Endothelial cell of umbilical vein (primary cell): Measurements from ENCODE around the gene SH3GLB2. TPM values are rescaled to one million over a fixed set of nuclear protein-coding genes. Genes with fewer than 3 reads are reported as not detected.

Experiments used
- BruUV-seq: library from RNA; stranded (reverse); fragments of 400-500 nt; replicated peaks from 2 replicates; lab custom pipeline; 2021; lab: Mats Ljungman, UMichigan
- CTCF ChIA-PET: fragments of 300-600, 350-600 bp; sonication (Branson Sonifier 250); formaldehyde crosslinking; loops from one replicate; lab custom pipeline; 2021; ENCODE audit warnings: antibody characterized with exemption, inconsistent platforms; lab: Charles Lee
- POLR2A ChIA-PET: fragments of 300-600, 350-600 bp; sonication (Branson Sonifier 250); formaldehyde crosslinking; loops from one replicate; lab custom pipeline; 2021; ENCODE audit warnings: antibody characterized with exemption, inconsistent platforms; lab: Charles Lee
- DNase-seq: peaks from one replicate; pipeline ENCODE4 v3.0.0-alpha.2; 2011; ENCODE audit warnings: low read depth, low spot score
- FAIRE-seq: peaks from 2 replicates; lab custom pipeline; 2011; peaks lifted over from hg19 to GRCh38; lab: Jason Lieb, UNC
- H2AFZ ChIP-seq: 2 replicates; pipeline ENCODE4 v1.6.0; 2012; ENCODE audit warnings: low read depth, low read length, control low read depth, inconsistent platforms
- H3K27ac ChIP-seq: 2 replicates; pipeline ENCODE4 v1.5.1; 2011; ENCODE audit warnings: low read depth, mild to moderate bottlenecking, control low read depth, low read length, moderate library complexity; ENCODE audit not compliant: insufficient read depth
- H3K27me3 ChIP-seq, 2 experiments: 2 replicates each; pipeline versions ENCODE4 v1.6.0 to v1.6.1; 2011; ENCODE audit warnings: low read length in 2 of 2, mixed read lengths in 1 of 2; ENCODE audit not compliant: control insufficient read depth in 2 of 2, insufficient read depth in 2 of 2
- H3K36me3 ChIP-seq, 2 experiments: 2 replicates in 1 of 2; 3 replicates in 1 of 2; pipeline ENCODE4 v1.5.1; 2011; ENCODE audit warnings: low read length in 2 of 2, mild to moderate bottlenecking in 1 of 2, moderate library complexity in 1 of 2; ENCODE audit not compliant: control insufficient read depth in 2 of 2, insufficient read depth in 2 of 2; ENCODE audit errors: extremely low read depth in 1 of 2
- H3K4me1 ChIP-seq: 3 replicates; pipeline ENCODE4 v1.5.1; 2011; ENCODE audit warnings: mild to moderate bottlenecking, low read length; ENCODE audit not compliant: control insufficient read depth, insufficient read depth; ENCODE audit errors: extremely low read depth
- H3K4me2 ChIP-seq: 2 replicates; pipeline ENCODE4 v1.6.1; 2011; ENCODE audit warnings: low read length, control low read depth, mixed read lengths; ENCODE audit not compliant: insufficient read depth
- H3K4me3 ChIP-seq, 3 experiments: fragments of 200-600 bp in 1 of 3; sonication (generic), shearing (Covaris generic) in 1 of 3; replicated peaks in 1 of 3; 2 replicates each; pipeline ENCODE4 v1.5.1; 2011 to 2016; ENCODE audit warnings: control low read depth in 3 of 3, low read length in 3 of 3, mild to moderate bottlenecking in 2 of 3, inconsistent platforms in 1 of 3, low read depth in 1 of 3, moderate library complexity in 1 of 3; ENCODE audit not compliant: insufficient read depth in 1 of 3
- H3K79me2 ChIP-seq: 2 replicates; pipeline ENCODE4 v1.6.0; 2012; ENCODE audit warnings: low read length, inconsistent platforms; ENCODE audit not compliant: control insufficient read depth, insufficient read depth
- H3K9ac ChIP-seq: replicated peaks from 2 replicates; pipeline ENCODE3; 2011; ENCODE audit warnings: low read length, control low read depth; ENCODE audit not compliant: insufficient read depth; ENCODE audit errors: extremely low read depth
- H3K9me1 ChIP-seq: replicated peaks from 3 replicates; pipeline ENCODE4 v1.6.0; 2011; ENCODE audit warnings: mild to moderate bottlenecking, low read length; ENCODE audit not compliant: control insufficient read depth, insufficient read depth; ENCODE audit errors: extremely low read depth
- H3K9me3 ChIP-seq: replicated peaks from 2 replicates; pipeline ENCODE4 v1.5.1; 2012; ENCODE audit warnings: low read length, inconsistent platforms; ENCODE audit not compliant: control insufficient read depth, insufficient read depth
- H4K20me1 ChIP-seq: replicated peaks from 2 replicates; pipeline ENCODE3; 2011; ENCODE audit warnings: mild to moderate bottlenecking, low read length; ENCODE audit not compliant: control insufficient read depth, insufficient read depth; ENCODE audit errors: extremely low read depth
- EZH2 ChIP-seq: IDR thresholded peaks from 2 replicates; pipeline ENCODE4 v1.6.1; 2012; ENCODE audit warnings: borderline replicate concordance, low read depth, mild to moderate bottlenecking, moderate library complexity, low read length, inconsistent platforms; ENCODE audit not compliant: severe bottlenecking
- FOS ChIP-seq: IDR thresholded peaks from 2 replicates; pipeline ENCODE4 v1.6.1; 2011; ENCODE audit warnings: mild to moderate bottlenecking, low read length, moderate library complexity, borderline replicate concordance; ENCODE audit not compliant: insufficient read depth
- GATA2 ChIP-seq: IDR thresholded peaks from 2 replicates; pipeline ENCODE4 v1.7.0; 2011; ENCODE audit warnings: low read depth, mild to moderate bottlenecking, moderate library complexity, mixed read lengths, low read length; ENCODE audit not compliant: insufficient read length, insufficient read depth
- JUN ChIP-seq: IDR thresholded peaks from 2 replicates; pipeline ENCODE4 v1.6.1; 2011; ENCODE audit warnings: borderline replicate concordance, low read depth; ENCODE audit not compliant: insufficient read length, insufficient read depth
- MYC ChIP-seq: IDR thresholded peaks from one replicate; pipeline ENCODE4 v1.6.1; 2011; ENCODE audit warnings: mild to moderate bottlenecking, low read depth, low read length
- POLR2A ChIP-seq: IDR thresholded peaks from 2 replicates; pipeline ENCODE4 v1.6.1; 2012; ENCODE audit warnings: low read depth, mild to moderate bottlenecking, control low read depth, low read length
- POLR2AphosphoS5 ChIP-seq: IDR thresholded peaks from 2 replicates; pipeline ENCODE4 v1.6.1; 2012; ENCODE audit warnings: low read depth, mild to moderate bottlenecking, control low read depth, low read length, moderate library complexity; ENCODE audit not compliant: insufficient read depth
- dilution Hi-C: fragments of 300-500 bp; cut with MboI; formaldehyde crosslinking; loops from one replicate; pipeline ENCODE4 v1.15.0; 2019; ENCODE audit warnings: low sequenced_read_pairs; ENCODE audit not compliant: extremely low pct_ligation_motif_present
- intact Hi-C: fragments of 100-400 bp; cut with micrococcal nuclease; formaldehyde crosslinking; loops from one replicate; pipeline ENCODE4 v1.10.0; 2022
- polyA plus RNA-seq, 4 experiments: library from polyadenylated mRNA; depleted of rRNA in 3 of 4; stranded (reverse) in 3 of 4; unstranded in 1 of 4; fragments of >200 nt; gene quantifications; 2 replicates each; pipeline versions ENCODE4 v1.2.1 to v1.2.3, GENCODE V29; 2011 to 2012; ENCODE audit warnings: missing spikeins in 1 of 4
- total RNA-seq: library from RNA; stranded (reverse); gene quantifications from 2 replicates; pipeline ENCODE4 v1.2.3, GENCODE V29; 2021
- TF ChIP-seq, protein P1 (sequence below), 2 donors: IDR thresholded peaks; 1 replicate in 1 of 2; 2 replicates in 1 of 2; pipeline ENCODE4 v1.5.1; 2011; ENCODE audit warnings: low read length in 2 of 2, mild to moderate bottlenecking in 2 of 2, moderate library complexity in 2 of 2, control low read depth in 1 of 2, inconsistent platforms in 1 of 2, low read depth in 1 of 2; ENCODE audit not compliant: insufficient read depth in 1 of 2; ENCODE audit errors: extremely low read depth in 1 of 2
- TF ChIP-seq, protein P2 (sequence below): IDR thresholded peaks from 2 replicates; pipeline ENCODE4 v1.6.1; 2011; ENCODE audit not compliant: insufficient read depth, insufficient read length

The SH3GLB2 gene
- total and polyA plus RNA-seq, 2 donors (not counting 3 experiments of a cell fraction or from before 2014, with no cell fraction given): 58.8 to 77.5 TPM

DNA sequence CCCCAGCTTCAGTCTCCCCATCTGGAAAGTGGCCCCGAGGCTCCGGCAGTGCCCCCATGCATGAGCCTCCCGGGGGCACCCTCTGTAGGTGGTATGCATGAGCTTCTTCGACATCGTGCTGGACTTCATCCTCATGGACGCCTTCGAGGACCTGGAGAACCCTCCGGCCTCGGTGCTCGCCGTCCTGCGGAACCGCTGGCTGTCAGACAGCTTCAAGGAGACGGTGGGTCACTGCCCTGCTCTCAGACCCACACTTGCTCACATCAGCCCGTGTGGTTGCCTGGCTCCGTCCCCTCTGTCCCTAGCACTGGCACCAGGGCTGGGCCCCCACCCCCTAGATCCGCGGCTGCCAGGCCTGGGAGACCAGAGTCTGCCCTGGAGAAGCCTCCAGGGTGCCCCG lies 40.0 kb upstream of the SH3GLB2 start:
- POLR2A ChIA-PET: no interaction called here
- no TSS peak for BruUV-seq

More for the DNA sequence above, 40.0 kb upstream of the SH3GLB2 start:
- CTCF ChIA-PET: interaction anchor here (1.7 kb wide), 1 partner anchor 40 kb away, joined by 5 read pairs; the partner anchor contains the start of gene SH3GLB2
- H3K27ac ChIP-seq: no peak overlapping the region
- dilution Hi-C loops: no loop called here
- no peaks in the 10 kb centered on the region for H4K20me1 ChIP-seq
- H3K79me2 ChIP-seq: no peaks in the 10 kb centered on the region
- no peak overlapping the region for H3K9ac ChIP-seq
- H3K9me3 ChIP-seq: no peaks in the 10 kb centered on the region
- no peaks in the 10 kb centered on the region for H3K27me3 ChIP-seq
- H2AFZ ChIP-seq: no peak overlapping the region
- intact Hi-C loops: no loop called here
- no peaks in the 10 kb centered on the region for H3K4me1 ChIP-seq
- H3K4me3 ChIP-seq: no peak overlapping the region
- no peak overlapping the region for H3K4me2 ChIP-seq
- TF ChIP-seq, protein P1, sequence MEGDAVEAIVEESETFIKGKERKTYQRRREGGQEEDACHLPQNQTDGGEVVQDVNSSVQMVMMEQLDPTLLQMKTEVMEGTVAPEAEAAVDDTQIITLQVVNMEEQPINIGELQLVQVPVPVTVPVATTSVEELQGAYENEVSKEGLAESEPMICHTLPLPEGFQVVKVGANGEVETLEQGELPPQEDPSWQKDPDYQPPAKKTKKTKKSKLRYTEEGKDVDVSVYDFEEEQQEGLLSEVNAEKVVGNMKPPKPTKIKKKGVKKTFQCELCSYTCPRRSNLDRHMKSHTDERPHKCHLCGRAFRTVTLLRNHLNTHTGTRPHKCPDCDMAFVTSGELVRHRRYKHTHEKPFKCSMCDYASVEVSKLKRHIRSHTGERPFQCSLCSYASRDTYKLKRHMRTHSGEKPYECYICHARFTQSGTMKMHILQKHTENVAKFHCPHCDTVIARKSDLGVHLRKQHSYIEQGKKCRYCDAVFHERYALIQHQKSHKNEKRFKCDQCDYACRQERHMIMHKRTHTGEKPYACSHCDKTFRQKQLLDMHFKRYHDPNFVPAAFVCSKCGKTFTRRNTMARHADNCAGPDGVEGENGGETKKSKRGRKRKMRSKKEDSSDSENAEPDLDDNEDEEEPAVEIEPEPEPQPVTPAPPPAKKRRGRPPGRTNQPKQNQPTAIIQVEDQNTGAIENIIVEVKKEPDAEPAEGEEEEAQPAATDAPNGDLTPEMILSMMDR (IDR thresholded peaks at IDR 0.05; ENCODE audit: extremely low read depth in 1 of 2, insufficient read depth in 1 of 2, low read depth in 1 of 2, low read length in 2 of 2): no peak
- TF ChIP-seq JUN (no peak), GATA2 (no peak), FOS (no peak), POLR2AphosphoS5 (no peak), EZH2 (no peak), MYC (no peak), POLR2A (no peak)
- TF ChIP-seq, protein P2, sequence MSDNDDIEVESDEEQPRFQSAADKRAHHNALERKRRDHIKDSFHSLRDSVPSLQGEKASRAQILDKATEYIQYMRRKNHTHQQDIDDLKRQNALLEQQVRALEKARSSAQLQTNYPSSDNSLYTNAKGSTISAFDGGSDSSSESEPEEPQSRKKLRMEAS: no peak
- no peak for DNase-seq
- FAIRE-seq: no peak
- no peaks in the 10 kb centered on the region for H3K9me1 ChIP-seq
- peaks cover 0 to 36% of the 10 kb centered on the region in 2 experiments for H3K36me3 ChIP-seq
